ENCODE results near the gene PLPP2. TPM values are rescaled to one million over a fixed set of nuclear protein-coding genes. Genes with fewer than 3 reads are reported as not detected.

Gene PLPP2
- polyA plus RNA-seq, 1 donor from 2014 or later = 2.1 TPM

GRCh38 chr19:296476-297225 is 5.4 kb upstream of the PLPP2 start:
- Histone ChIP-seq H3K9ac (ENCODE audit: low read length) (no peak overlapping the region), H3K4me2 (ENCODE audit: low read length) (no peak overlapping the region), H3K4me3 (ENCODE audit: low read length) (no peak overlapping the region), H3K79me2 (replicated peaks; ENCODE audit: insufficient read depth, low read length) (no peaks in the 10 kb centered on the region), H3K27me3 (ENCODE audit: insufficient read depth, low read depth, low read length) (peaks cover 37% of the 10 kb centered on the region), H4K20me1 (ENCODE audit: insufficient read depth) (no peaks in the 10 kb centered on the region), H3K36me3 (ENCODE audit: insufficient read depth, low read length) (no peaks in the 10 kb centered on the region), H3K9me3 (ENCODE audit: low read length) (no peaks in the 10 kb centered on the region), H3K9me2 (ENCODE audit: insufficient read depth, low read length) (no peaks in the 10 kb centered on the region), H2AFZ (ENCODE audit: low read depth, low read length) (no peak overlapping the region), H3F3A (ENCODE audit: insufficient read depth, low read length, poor library complexity, severe bottlenecking) (no peaks in the 10 kb centered on the region), H3K27ac (ENCODE audit: low read length) (no peak overlapping the region)
- TF ChIP-seq EZH2 (IDR thresholded peaks at IDR 0.05; ENCODE audit: borderline replicate concordance, insufficient read depth, low read length, poor library complexity, severe bottlenecking) (no peak), RAD21 (conservative IDR thresholded peaks at IDR 0.05) (no peak), CTCF (IDR thresholded peaks at IDR 0.05; ENCODE audit: poor library complexity, severe bottlenecking) (no peak), MXI1 (conservative IDR thresholded peaks at IDR 0.05; ENCODE audit: poor library complexity, severe bottlenecking) (no peak), REST (IDR thresholded peaks at IDR 0.05; ENCODE audit: borderline replicate concordance) (no peak), SMC3 (conservative IDR thresholded peaks at IDR 0.05; ENCODE audit: poor library complexity) (no peak), POLR2AphosphoS5 (IDR thresholded peaks at IDR 0.05) (no peak), TAF1 (IDR thresholded peaks at IDR 0.05; ENCODE audit: low read depth) (no peak), EP300 (conservative IDR thresholded peaks at IDR 0.05; ENCODE audit: poor library complexity, severe bottlenecking) (no peak)

- H3K4me3 ChIP-seq (ENCODE audit: low read length) = no peak overlapping the region
- no peak overlapping the region for H3K4me2 ChIP-seq (ENCODE audit: low read length)
- no peaks in the 10 kb centered on the region for H3K9me3 ChIP-seq (ENCODE audit: low read length)
- no peak overlapping the region for H2AFZ ChIP-seq (ENCODE audit: low read depth, low read length)
- H3K79me2 ChIP-seq (replicated peaks; ENCODE audit: insufficient read depth, low read length) = no peaks in the 10 kb centered on the region
- no peak overlapping the region for H3K9ac ChIP-seq (ENCODE audit: low read length)
- no peaks in the 10 kb centered on the region for H3K9me2 ChIP-seq (ENCODE audit: insufficient read depth, low read length)
- H3K36me3 ChIP-seq (ENCODE audit: insufficient read depth, low read length) = no peaks in the 10 kb centered on the region
- H3F3A ChIP-seq (ENCODE audit: insufficient read depth, low read length, poor library complexity, severe bottlenecking) = no peaks in the 10 kb centered on the region
- H4K20me1 ChIP-seq (ENCODE audit: insufficient read depth) = no peaks in the 10 kb centered on the region
- TF ChIP-seq EP300 (conservative IDR thresholded peaks at IDR 0.05; ENCODE audit: poor library complexity, severe bottlenecking) = no peak
- TF ChIP-seq RAD21 (conservative IDR thresholded peaks at IDR 0.05) = no peak
- no peak for TF ChIP-seq POLR2AphosphoS5 (IDR thresholded peaks at IDR 0.05)
- TF ChIP-seq EZH2 (IDR thresholded peaks at IDR 0.05; ENCODE audit: borderline replicate concordance, insufficient read depth, low read length, poor library complexity, severe bottlenecking) = no peak
- TF ChIP-seq MXI1 (conservative IDR thresholded peaks at IDR 0.05; ENCODE audit: poor library complexity, severe bottlenecking) = no peak
- no peak for TF ChIP-seq SMC3 (conservative IDR thresholded peaks at IDR 0.05; ENCODE audit: poor library complexity)
- TF ChIP-seq REST (IDR thresholded peaks at IDR 0.05; ENCODE audit: borderline replicate concordance) = no peak
- no peak for TF ChIP-seq CTCF (IDR thresholded peaks at IDR 0.05; ENCODE audit: poor library complexity, severe bottlenecking)
- no peak for TF ChIP-seq TAF1 (IDR thresholded peaks at IDR 0.05; ENCODE audit: low read depth)
- peaks cover 41% of the 10 kb centered on the region for H3K27me3 ChIP-seq (ENCODE audit: insufficient read depth, low read depth, low read length)
- no peak overlapping the region for H3K27ac ChIP-seq (ENCODE audit: low read length)
Measured at GRCh38 chr19:295687-296370, 4.6 kb upstream of the PLPP2 start.
